GM21367 (cell line): Measurements from ENCODE around the gene SEH1L.

Experiments used
- ATAC-seq: cut with Tn5 transposase; IDR thresholded peaks from one replicate; pipeline ENCODE4 v1.9.1; 2021; ENCODE audit not compliant: unreplicated experiment

SEH1L gene

GRCh38 chr18:13035249-13035914, 87.6 kb downstream of the SEH1L start:
- no peak for ATAC-seq

- no peak for ATAC-seq
Observed at GRCh38 chr18:13036622-13037320, 89.0 kb downstream of the SEH1L start.
